Measurements from ENCODE around the gene GRAMD2A. TPM values are rescaled to one million over a fixed set of nuclear protein-coding genes. Genes with fewer than 3 reads are reported as not detected.

Gene GRAMD2A
- polyA plus RNA-seq, 3 donors = 4.6 to 7.8 (median 6.4) TPM

- DNase-seq (ENCODE audit: low read depth in 3 of 3, low spot score in 2 of 3) = no peak
Observed at GRCh38 chr15:72220687-72221086, 23.1 kb upstream of the GRAMD2A start.

DNA sequence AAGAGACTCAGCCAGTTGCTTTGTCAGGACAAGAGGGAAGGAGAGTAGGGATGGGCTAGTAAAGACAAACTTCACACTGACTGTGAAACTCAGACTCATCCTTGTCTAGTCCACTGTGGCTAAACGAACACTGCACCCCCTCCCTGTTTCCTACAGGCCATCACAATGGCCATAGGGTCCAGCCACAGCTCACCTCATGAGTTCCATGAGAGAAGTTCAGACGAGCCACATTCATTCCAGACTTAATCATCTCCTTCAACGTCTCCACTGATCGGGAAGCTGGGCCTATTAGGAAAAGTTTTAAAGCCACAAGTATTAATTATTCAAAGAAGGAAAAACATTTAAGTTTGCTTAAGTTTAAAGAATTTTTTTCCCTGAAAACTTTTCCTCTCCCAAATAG, 19.6 kb upstream of the GRAMD2A start:
- DNase-seq (ENCODE audit: low read depth in 3 of 3, low spot score in 2 of 3) = no peak

- no peak for DNase-seq (ENCODE audit: low read depth in 3 of 3, low spot score in 2 of 3)
Observed at GRCh38 chr15:72216079-72216478, 18.5 kb upstream of the GRAMD2A start.

DNA sequence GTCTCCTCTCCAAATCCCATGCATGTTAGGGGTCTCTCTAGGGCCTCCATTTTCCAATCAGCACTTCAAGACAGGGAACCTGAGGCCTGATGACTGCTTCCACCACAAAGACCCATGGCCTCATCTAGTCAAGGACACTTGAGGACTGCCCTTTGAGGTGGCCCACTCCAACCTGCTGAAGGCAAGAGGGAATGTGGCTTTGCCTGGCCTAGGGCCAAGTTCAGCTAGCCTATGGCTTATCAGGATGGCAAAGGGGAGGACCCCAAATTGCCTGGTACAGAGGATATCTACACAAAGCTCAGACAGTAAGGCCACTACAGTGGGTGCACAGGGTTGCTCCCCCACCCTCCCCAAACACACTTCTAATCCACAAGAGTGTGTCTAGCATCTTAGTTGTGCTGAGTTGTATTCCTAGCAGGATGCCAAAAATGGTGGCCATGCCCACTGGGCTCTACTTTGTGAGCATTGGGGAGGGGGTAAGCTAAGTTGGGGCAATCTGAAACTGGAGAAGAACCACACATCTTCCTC, 10.0 kb upstream of the GRAMD2A start:
- DNase-seq (ENCODE audit: low read depth in 3 of 3, low spot score in 2 of 3) = no peak

GRCh38 chr15:72206677-72207000, 9.1 kb upstream of the GRAMD2A start:
- no peak for DNase-seq (ENCODE audit: low read depth in 3 of 3, low spot score in 2 of 3)

DNA sequence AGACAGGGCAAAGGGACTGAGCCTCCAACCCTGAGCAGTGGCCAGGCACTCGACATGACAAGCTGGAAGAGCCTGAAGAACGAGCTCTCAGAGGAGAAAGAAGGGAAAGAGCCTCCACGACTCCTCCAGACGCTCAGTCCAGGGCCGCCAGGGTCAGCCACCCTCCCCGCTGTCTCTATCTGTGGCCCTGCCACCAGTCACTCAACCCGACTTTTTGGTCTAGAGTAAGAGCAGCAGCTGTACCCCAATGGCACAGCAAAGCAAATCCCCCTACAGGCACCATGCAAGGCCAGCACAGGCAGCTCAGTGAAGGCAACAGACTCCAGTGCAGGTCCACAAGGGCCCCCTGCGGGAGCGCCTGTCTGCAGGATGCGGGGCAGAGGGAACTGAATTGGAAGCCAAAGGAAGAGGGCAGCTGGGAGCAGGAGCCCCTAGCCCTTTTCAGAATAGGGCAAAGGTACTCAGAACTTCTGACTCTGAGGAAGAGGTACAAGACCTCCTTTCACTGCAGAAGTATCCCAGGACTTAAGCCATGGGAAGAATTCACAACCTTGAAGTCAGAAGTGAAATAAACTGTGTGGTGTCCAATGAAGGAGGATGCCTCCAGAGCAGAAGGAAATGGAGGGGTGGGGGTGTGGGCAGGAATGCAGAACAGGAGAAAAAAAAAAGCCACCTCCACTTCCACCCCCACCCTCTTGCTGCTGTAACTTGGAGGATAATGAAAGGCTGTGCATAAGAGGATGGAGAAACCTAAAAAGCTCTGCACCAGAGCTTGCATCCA, 8.5 kb upstream of the GRAMD2A start:
- DNase-seq (ENCODE audit: low read depth in 3 of 3, low spot score in 2 of 3) = no peak

DNA sequence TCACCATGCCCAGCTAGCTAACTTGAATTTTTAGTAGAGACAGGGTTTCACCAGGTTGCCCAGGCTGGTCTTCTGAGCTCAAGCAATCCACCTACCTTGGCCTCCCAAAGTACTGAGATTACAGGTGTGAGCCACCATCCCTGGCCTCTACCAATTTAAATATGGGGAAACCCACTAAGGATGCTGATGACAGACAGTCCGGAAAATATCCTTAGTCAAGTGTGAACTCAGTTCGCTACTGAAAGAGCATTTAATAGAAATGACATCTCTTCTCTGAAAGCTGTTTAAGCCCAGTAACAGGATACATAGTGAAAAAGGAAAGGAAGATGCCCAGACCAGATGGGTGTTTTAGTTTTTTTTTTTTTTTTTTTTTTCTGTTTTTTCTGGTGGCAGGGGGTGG, 7.7 kb upstream of the GRAMD2A start:
- DNase-seq (ENCODE audit: low read depth in 3 of 3, low spot score in 2 of 3) = no peak

DNA sequence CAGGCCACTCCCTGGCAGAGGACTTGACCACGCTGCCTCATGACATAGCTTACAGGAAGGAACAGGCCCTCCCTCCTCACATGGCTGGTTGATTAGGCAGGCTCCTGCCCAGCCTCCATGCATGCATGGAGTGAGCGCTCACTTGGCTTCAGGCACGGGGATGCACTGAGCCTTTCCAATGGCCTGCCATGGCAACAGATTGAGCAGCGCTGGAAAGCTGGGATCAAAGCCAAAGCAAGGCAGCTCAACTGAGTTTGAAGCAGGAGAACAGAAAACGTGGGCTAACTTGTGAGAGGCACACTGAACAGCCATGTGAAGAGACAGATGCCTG, 5.9 kb upstream of the GRAMD2A start:
- DNase-seq (ENCODE audit: low read depth in 3 of 3, low spot score in 2 of 3) = no peak

- DNase-seq (ENCODE audit: low read depth in 3 of 3, low spot score in 2 of 3) = no peak
Observed at GRCh38 chr15:72202801-72203506, 5.4 kb upstream of the GRAMD2A start.

DNA sequence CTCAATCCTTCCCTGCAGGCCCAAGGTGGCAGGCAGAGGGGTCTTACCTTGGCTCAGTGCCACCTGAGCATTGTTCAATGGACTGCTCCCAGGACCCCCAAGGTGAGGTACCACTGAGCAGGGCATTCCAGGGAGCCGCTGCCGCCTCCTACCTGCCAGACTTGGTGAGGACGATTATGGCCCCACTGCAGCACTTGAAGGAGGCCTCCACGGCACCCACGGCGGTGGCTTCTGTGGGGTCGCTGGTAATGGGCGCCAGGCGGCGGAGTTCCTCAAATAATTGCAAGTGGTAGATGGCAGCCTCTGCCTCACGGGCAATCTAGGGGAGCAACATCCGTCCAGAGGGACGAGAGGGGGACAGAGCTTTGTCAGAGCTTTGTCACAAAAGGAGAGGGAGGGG, 4.7 kb upstream of the GRAMD2A start:
- DNase-seq (ENCODE audit: low read depth in 3 of 3, low spot score in 2 of 3) = no peak

DNA sequence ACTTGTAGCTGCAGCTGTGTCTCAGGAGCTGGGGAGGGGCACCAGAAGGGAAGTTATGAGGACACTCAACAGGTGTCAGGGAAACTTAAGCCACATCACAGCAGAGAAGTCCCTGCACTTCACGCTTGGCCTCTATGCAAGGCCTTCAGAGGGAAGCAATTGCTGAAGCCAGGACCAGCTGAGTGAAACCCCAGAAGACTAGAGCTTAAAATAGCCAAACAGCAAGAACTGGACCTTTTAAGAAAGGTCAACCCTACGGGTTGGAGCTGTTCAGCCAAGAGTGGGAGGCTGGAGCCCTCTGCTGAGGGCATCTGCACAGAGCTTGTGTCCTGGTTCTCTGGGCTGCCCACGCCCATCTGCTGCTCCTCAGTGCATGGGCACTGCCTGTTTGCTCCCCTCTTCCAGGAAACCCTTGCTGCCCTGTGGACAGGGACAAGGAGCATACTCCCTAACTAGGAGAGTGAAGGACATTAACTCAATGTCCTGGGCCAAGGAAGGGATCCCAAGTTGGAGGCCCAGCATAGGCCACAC, 3.9 kb upstream of the GRAMD2A start:
- no peak for DNase-seq (ENCODE audit: low read depth in 3 of 3, low spot score in 2 of 3)

- no peak for DNase-seq (ENCODE audit: low read depth in 3 of 3, low spot score in 2 of 3)
Observed at GRCh38 chr15:72200395-72201237, 3.0 kb upstream of the GRAMD2A start.

- DNase-seq (ENCODE audit: low read depth in 3 of 3, low spot score in 2 of 3) = peak in 2 of 3 donors; percentile 50 to 60
Observed at GRCh38 chr15:72199721-72200212, 2.2 kb upstream of the GRAMD2A start.

- no peak for DNase-seq (ENCODE audit: low read depth in 3 of 3, low spot score in 2 of 3)
Observed at GRCh38 chr15:72199205-72199515, 1.6 kb upstream of the GRAMD2A start.

DNA sequence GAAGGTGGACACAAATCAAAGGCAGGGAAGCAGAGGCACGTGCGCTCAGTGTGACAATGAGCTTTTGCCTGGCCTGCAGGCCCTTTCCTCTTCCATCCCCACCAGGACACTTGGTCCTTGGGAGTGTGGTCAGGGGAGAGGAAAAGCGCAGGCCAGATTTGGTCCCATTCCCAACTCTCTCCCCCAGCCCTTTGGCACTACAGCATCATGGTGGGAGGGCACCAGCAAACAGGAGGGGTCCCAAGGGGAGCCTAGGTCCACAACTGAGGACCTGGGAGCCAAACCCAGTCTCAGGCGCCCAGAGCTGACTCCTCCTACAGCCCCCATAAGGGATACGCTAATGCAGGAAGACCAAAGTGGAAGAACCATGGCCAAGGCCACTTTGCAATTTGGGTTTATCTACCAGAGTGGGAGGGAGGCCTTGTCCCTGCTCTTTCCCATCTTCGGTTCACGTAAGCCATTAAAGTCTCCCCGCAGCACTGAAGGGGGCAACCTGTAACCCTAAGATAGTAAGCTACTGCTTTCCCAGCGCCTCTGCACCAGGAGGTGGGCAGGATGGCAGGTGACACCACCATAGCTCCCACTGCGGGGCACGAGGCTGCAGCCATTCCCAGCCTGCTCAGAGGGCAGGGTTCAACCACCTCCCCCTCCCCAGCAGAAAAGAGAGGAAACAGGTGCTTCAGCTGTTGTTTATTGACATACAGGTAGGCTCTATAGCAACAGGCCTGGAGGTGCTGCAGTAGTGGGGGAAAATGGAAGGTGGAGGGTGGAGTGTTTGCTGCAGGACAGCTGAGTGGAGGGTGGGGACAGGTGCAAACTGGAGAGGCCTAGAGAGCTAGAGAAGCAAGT, 993 bp upstream of the GRAMD2A start:
- no peak for DNase-seq (ENCODE audit: low read depth in 3 of 3, low spot score in 2 of 3)

- no peak for DNase-seq (ENCODE audit: low read depth in 3 of 3, low spot score in 2 of 3)
Observed at GRCh38 chr15:72197041-72197459, 537 bp downstream of the GRAMD2A start.

DNA sequence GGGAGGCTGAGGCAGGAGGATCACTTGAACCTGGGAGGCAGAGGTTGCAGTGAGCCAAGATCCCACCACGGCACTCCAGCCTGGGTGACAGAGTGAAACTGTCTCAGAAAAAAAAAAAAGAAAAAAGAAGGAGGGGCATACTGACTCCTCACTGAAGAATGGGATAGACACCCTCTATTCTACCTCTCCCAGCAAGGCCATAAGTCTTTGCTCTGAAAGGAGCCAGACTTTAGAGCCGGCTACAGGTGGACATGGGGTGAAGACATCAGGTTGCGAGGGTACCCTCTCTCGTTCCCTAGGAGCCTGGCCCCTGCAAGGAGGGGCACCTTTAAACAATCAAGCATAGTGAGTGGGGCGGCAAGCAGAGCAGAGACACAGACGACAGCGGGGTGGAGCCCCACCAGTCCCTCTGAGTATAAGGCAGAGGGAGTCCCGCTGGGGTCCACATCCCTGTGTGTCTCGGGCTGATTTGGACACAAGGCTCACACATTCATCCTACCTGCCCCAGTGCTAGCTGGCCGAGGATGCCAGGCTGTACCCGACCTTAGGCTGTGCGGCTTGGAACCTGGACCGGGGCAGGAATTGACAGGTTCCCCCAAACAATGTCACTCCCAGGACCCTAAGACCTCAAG, 1.1 kb downstream of the GRAMD2A start:
- no peak for DNase-seq (ENCODE audit: low read depth in 3 of 3, low spot score in 2 of 3)

GRCh38 chr15:72195101-72195511, 2.5 kb downstream of the GRAMD2A start:
- DNase-seq (ENCODE audit: low read depth in 3 of 3, low spot score in 2 of 3) = no peak

GRCh38 chr15:72193836-72194396, 3.7 kb downstream of the GRAMD2A start:
- no peak for DNase-seq (ENCODE audit: low read depth in 3 of 3, low spot score in 2 of 3)
